AML-193 (cell line): ENCODE data around the gene FBXO31.
A peak's percentile ranks its signal among the peaks of the same experiment; 100 is the strongest.
"Not testable (repeated sequence)": the region's sequence is repeated elsewhere in the genome, so short reads cannot be mapped to it uniquely, and the experiment has no call there.

Experiments used
- DNase-seq, 2 experiments: peaks; one replicate each; lab custom pipeline; 2025; lab: John Stamatoyannopoulos, UW

Gene FBXO31

GRCh38 chr16:87384875-87385167 lies 1.2 kb upstream of the FBXO31 start:
- not testable (repeated sequence) for DNase-seq

GRCh38 chr16:87384162-87384874 lies 742 bp upstream of the FBXO31 start:
- peak; percentile 52 to 59 for DNase-seq

GRCh38 chr16:87382023-87382785 lies 1.4 kb downstream of the FBXO31 start:
- DNase-seq: peak in 1 of 2 experiments; percentile 26

- DNase-seq: no peak
Observed at GRCh38 chr16:87380881-87381280, 2.7 kb downstream of the FBXO31 start.

- DNase-seq: no peak
Observed at GRCh38 chr16:87380403-87380802, 3.2 kb downstream of the FBXO31 start.

GRCh38 chr16:87379312-87379752 lies 4.2 kb downstream of the FBXO31 start:
- DNase-seq: not testable (repeated sequence)

- DNase-seq: no peak
Observed at GRCh38 chr16:87376660-87377059, 6.9 kb downstream of the FBXO31 start.

GRCh38 chr16:87375426-87376135 lies 8.0 kb downstream of the FBXO31 start:
- no peak for DNase-seq

GRCh38 chr16:87374313-87374712 lies 9.3 kb downstream of the FBXO31 start:
- DNase-seq: no peak

GRCh38 chr16:87372305-87372704 lies 11.3 kb downstream of the FBXO31 start:
- no peak for DNase-seq

- no peak for DNase-seq
Observed at GRCh38 chr16:87371261-87371866, 12.2 kb downstream of the FBXO31 start.

- DNase-seq: no peak
Observed at GRCh38 chr16:87369796-87370719, 13.5 kb downstream of the FBXO31 start.

GRCh38 chr16:87369117-87369765 lies 14.3 kb downstream of the FBXO31 start:
- DNase-seq: no peak

GRCh38 chr16:87368029-87368770 lies 15.4 kb downstream of the FBXO31 start:
- peak; percentile 45 to 46 for DNase-seq

- DNase-seq: no peak
Observed at GRCh38 chr16:87367529-87367928, 16.0 kb downstream of the FBXO31 start.

GRCh38 chr16:87366930-87367329 lies 16.6 kb downstream of the FBXO31 start:
- no peak for DNase-seq

- DNase-seq: no peak
Observed at GRCh38 chr16:87366288-87366687, 17.3 kb downstream of the FBXO31 start.

- no peak for DNase-seq
Observed at GRCh38 chr16:87365021-87365713, 18.4 kb downstream of the FBXO31 start.

- no peak for DNase-seq
Observed at GRCh38 chr16:87363771-87364455, 19.7 kb downstream of the FBXO31 start.
